Daoy (cell line): ENCODE measurements around the gene SLC19A1. TPM values are rescaled to one million over a fixed set of nuclear protein-coding genes. Genes with fewer than 3 reads are reported as not detected.

Experiments used
- DNase-seq: peaks from one replicate; pipeline ENCODE4 v3.0.0-alpha.2; 2015; ENCODE audit warnings: low read depth
- total RNA-seq: library from RNA; depleted of rRNA; stranded (reverse); fragments of >200 nt; shearing (Covaris generic); gene quantifications from 2 replicates; pipeline ENCODE4 v1.2.3, GENCODE V29; 2014

The SLC19A1 gene
- total RNA-seq, 1 experiment from 2014 or later, result 16.3 TPM

DNA sequence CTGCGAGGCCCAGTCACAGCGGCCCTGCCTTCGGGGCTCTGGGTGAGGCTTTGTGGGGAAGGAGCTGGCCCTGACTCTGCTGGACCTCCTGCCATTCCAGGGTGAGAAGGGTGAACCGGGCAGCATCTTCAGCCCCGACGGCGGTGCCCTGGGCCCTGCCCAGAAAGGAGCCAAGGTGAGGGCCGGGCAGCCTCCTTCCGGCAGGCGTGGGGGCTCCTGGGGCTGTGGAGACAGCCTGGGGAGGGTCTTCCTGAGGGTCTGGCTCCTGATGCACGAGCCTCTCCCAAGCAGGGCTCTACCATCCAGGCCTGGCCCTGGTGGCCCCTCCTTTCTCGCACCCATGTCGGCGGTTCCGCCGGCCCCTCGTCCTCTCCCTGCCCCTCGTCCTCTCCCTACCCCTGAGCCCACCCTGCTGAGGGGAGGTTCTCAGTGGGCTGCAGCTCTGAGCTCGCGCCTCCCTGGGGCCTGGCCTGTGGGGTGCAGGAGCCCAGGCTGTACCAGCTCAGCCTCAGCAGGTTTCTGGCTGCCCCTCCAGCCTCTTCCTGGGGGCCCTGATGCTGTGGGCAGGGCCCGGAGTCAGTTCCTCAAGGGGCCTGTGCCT lies 48.7 kb downstream of the SLC19A1 start:
- no peak for DNase-seq

DNA sequence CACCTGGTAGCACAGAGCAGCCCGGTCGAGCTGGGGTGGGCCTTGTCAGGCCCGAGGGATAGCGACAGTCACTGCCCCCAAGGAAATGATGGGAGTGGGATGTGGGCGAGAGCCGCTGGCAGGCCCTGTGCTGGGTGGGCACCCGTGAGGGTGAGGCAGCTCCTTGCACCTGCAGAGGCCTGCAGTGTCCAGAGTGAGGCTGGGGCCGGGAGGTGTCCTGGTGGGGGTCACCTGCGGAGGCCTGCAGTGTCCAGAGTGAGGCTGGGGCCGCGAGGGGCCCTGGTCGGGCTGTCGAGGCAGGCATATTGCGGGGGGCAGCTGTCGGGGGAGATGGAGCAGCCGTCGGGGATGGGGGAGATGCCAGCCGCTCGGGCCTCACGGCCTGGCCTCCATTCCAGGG lies 49.5 kb downstream of the SLC19A1 start:
- no peak for DNase-seq

GRCh38 chr21:45491623-45492022 lies 50.6 kb downstream of the SLC19A1 start:
- no peak for DNase-seq

- no peak for DNase-seq
Measured at GRCh38 chr21:45491056-45491455, 51.2 kb downstream of the SLC19A1 start.

DNA sequence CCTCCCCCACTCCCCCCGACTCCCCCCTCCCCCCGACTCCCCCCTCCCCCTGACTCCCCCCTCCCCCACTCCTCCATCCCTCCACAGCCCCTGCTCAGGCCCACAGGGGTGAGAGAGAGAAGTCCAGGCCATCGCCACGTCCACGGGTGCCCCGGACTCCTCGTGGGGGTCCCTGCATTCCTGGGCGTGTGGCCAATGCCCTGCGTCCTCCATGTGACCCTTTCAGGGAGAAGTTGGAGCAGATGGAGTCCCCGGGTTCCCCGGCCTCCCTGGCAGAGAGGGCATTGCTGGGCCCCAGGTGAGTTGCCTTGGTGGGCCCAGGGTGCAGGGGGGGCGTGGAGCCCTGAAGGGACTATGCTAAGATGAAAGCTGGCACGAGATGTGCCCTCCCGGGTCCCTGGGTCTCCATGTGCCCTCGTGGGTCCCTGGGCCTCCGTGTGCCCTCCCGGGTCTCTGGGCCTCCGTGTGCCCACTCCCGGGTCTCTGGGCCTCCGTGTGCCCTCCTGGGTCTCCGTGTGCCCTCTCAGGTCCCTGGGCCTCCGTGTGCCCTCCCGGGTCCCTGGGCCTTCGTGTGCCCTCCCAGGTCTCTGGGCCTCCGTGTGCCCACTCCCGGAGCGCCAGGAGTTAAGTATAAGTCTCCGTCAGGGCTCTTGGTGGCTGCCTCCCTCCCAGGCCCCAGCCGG lies 52.0 kb downstream of the SLC19A1 start:
- no peak for DNase-seq

DNA sequence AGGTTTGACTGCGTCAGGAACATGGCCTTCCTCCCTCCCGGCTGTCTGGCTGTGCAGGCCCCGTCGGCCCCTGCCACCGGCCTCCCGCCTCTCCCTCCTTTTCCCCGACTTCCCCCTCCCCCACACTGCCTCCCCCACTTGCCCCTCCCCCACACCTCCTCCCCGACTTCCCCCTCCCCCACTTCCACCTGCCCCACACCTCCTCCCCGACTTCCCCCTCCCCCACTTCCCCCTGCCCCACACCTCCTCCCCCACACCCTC lies 52.6 kb downstream of the SLC19A1 start:
- no peak for DNase-seq

DNA sequence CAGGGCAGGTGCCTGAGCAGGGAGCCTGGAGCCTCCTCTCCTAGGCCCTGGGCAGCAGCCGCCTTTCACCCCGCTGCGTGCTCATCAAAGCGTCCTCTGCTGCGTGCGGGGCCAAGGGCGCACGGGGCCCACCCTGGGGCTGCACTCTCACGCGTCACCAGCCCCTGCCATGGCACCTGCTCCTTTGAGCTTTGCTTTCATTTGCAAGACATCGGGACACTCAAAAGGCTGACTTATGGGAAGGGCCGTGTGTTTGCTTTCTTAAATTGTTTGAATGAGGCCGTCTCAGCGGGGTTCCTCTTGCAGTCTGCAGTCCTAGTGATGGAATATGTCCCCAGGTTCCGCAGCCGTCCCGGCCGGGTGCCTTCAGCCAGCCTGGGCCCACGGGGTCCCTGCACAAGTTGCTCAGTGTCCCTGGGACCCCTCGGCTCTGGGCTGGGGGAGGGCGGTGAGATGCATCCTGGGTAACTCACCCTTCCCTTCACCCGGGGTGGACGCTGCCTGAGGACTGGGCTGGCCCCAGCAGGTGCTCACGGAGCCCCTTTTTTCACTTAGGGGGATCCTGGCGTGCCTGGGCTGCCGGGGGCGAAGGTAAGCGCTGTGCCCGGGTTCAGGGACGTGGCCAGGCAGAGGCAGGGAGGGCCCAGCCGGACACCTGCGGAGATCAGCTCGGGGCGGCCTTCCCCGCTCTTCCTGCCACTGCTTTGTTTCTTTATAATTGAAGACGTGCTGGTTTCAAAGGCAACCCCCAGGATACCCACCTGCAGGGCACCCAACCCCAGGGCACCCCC lies 53.1 kb downstream of the SLC19A1 start:
- DNase-seq, result no peak

GRCh38 chr21:45487891-45488600 lies 54.2 kb downstream of the SLC19A1 start:
- no peak for DNase-seq

DNA sequence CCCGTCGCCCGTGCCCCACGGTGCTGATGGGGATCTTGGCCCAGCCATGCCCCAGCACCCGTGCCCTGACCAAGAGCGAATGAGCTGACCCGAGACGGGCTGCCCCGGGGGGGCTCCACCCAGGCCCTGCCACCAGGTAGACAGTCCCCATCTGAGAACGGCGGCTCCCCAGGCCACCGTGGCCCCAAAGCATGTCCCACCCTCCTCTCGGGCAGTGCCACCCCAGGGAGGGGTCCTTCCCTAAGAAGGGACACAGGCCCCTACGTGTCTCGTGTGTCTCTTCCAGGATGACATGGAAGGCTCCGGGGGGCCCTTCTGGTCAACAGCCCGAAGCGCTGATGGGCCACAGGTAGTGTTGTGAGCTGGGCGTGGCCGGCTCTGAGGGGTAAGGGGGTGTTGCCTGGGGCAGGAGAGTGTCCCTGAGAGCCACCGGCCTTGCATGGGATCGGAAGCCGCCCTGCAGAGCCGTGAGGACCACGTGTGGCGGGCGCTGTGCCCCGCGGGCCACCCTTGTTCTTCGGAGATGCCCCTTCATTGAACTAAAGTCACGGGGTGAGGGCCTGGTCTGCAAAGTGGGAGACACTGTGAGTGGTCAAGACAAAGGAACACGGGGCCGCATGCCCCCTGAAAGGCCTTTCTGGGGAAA lies 55.0 kb downstream of the SLC19A1 start:
- DNase-seq, result no peak

DNA sequence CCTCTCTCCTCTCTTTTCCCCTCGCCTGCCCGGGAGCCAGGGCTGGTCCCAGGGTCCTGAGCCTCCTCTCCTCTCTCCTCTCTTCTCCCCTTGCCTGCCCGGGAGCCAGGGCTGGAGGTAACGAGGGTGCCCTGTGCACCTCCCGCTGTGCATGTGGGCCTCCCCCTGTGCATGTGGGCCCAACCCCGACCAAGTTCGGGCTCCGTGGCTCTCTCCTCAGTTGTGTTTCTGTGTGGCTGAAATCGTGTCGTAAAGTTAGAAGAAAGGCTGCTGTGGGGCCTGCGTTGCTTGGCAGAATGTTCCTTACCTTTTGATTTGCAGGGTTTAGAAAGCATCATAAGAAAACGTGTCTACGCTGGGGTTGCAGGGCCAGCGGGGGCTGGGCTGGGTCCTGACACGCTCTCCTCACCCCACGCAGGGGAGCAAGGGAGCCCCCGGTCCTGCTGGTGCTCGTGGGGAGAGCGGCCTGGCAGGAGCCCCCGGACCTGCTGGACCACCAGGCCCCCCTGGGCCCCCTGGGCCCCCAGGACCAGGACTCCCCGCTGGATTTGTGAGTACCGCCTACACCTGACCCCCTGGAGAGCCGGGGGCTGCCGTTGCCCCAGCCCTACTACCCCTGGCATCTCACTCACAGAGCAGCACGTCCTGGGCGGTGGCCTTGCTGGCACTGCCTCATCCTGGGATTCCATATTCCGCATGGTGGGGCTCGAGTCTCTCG lies 55.6 kb downstream of the SLC19A1 start:
- no peak for DNase-seq

GRCh38 chr21:45485686-45486442 lies 56.4 kb downstream of the SLC19A1 start:
- DNase-seq, result no peak

DNA sequence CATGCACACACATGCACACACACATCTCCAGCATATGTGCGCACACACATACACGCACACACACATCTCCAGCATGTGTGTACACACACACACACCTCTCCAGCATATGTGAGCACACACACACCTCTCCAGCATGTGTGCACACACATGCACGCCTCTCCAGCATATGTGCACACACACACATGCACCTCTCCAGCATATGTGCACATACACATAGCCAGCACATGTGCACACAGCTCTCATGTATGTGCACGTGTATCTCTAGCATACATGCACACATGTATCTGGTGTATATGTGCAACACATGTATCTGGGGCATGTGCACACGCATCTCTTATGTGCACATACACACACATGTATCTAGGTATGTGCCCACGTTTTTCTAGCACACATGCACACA lies 57.9 kb downstream of the SLC19A1 start:
- no peak for DNase-seq

GRCh38 chr21:45482899-45483821 lies 59.1 kb downstream of the SLC19A1 start:
- no peak for DNase-seq

DNA sequence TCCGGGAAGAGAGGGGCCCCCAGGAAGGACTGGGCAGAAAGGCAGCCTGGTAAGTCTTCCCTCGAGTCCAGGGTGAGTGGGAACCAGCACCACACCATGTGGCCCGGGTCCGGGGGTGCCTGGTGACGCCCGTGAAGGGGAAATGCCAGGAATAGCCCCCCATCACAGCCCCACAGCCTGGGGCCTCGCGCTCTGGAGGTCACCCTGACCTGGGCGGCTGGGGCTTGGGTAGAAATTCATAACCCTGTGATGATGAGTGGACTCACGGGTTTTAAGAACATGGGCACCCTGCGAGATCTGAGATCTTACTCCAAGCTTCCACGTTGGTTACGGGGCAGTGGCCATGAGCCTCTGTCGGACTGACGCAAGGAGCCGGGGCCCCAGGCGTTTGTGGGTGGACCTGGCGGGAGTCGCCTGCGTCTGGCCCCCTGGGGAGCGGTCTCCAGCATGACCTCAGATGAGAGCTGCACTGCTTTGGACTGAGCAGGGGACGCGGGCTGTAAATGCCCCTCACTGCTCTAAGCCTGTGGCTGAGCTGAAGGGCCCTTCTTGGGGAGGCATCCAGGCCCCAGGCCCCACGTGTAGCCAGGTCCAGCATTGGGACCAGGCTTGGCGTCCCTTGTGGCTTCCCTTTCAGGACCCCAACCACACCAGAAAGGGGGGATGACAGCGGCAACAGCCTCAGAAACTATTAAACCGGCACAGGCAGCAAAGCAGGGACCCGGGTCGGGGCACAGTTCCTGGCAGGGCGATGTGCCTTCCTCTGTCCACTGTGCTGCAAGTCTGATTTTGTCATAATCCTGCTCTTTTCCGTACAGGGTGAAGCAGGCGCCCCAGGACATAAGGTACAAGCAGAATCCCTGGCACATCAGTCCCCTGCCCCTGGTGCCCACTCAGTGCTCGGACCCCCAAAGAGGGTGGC lies 60.0 kb downstream of the SLC19A1 start:
- no peak for DNase-seq

DNA sequence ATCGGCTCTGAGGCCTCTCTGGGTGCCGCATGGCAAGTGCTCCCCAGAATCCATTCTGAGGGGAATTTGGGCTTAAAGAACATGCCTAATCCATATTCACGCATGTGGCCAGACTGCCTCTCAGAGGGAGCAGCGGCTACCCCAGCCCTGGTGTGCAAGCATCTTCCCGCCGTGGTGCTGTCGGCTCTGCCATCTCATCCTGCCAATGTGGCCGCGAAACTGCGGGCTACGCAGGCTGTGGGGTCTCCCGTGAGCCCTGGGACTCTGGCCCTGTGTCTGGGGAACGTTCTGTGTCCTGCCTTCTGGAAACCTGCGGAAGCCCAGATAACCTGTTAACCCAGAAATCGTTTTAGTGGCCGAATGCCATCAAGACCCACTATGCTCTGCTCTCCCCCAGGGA lies 60.7 kb downstream of the SLC19A1 start:
- DNase-seq, result no peak

GRCh38 chr21:45480701-45481500 lies 61.3 kb downstream of the SLC19A1 start:
- DNase-seq, result no peak
